ENCODE results near the gene XAB2.
A peak's percentile ranks its signal among the peaks of the same experiment; 100 is the strongest.

The XAB2 gene

GRCh38 chr19:7607874-7608560, 21.3 kb downstream of the XAB2 start:
- H3K9me3 ChIP-seq (ENCODE audit: low read length): no peaks in the 10 kb centered on the region
- H3K4me3 ChIP-seq (ENCODE audit: low read length): no peak overlapping the region

GRCh38 chr19:7607212-7607873, 22.0 kb downstream of the XAB2 start:
- Histone ChIP-seq H3K4me3 (ENCODE audit: low read length) (no peak overlapping the region), H2AFZ (ENCODE audit: low read depth, low read length) (no peak overlapping the region), H3K36me3 (ENCODE audit: insufficient read depth, low read length) (peaks cover 25% of the 10 kb centered on the region), H3K27me3 (ENCODE audit: insufficient read depth, low read length) (no peaks in the 10 kb centered on the region), H3K9me3 (ENCODE audit: low read length) (no peaks in the 10 kb centered on the region), H3K4me1 (ENCODE audit: insufficient read depth, low read length) (no peaks in the 10 kb centered on the region)

More at GRCh38 chr19:7607874-7608560, 21.3 kb downstream of the XAB2 start:
- no peaks in the 10 kb centered on the region for H3K27me3 ChIP-seq (ENCODE audit: insufficient read depth, low read length)
- H3K36me3 ChIP-seq (ENCODE audit: insufficient read depth, low read length): peaks cover 26% of the 10 kb centered on the region
- H2AFZ ChIP-seq (ENCODE audit: low read depth, low read length): no peak overlapping the region
- no peaks in the 10 kb centered on the region for H3K4me1 ChIP-seq (ENCODE audit: insufficient read depth, low read length)

GRCh38 chr19:7606289-7606688, 23.1 kb downstream of the XAB2 start:
- H2AFZ ChIP-seq (ENCODE audit: low read depth, low read length): no peak overlapping the region
- H3K27me3 ChIP-seq (ENCODE audit: insufficient read depth, low read length): no peaks in the 10 kb centered on the region
- H3K36me3 ChIP-seq (ENCODE audit: insufficient read depth, low read length): peaks cover 18% of the 10 kb centered on the region
- H3K4me1 ChIP-seq (ENCODE audit: insufficient read depth, low read length): no peaks in the 10 kb centered on the region
- no peak overlapping the region for H3K4me3 ChIP-seq (ENCODE audit: low read length)
- H3K9me3 ChIP-seq (ENCODE audit: low read length): no peaks in the 10 kb centered on the region

- peaks cover 12% of the 10 kb centered on the region for H3K36me3 ChIP-seq (ENCODE audit: insufficient read depth, low read length)
- H3K4me1 ChIP-seq (ENCODE audit: insufficient read depth, low read length): no peaks in the 10 kb centered on the region
- no peaks in the 10 kb centered on the region for H3K9me3 ChIP-seq (ENCODE audit: low read length)
- no peak overlapping the region for H3K4me3 ChIP-seq (ENCODE audit: low read length)
- no peaks in the 10 kb centered on the region for H3K27me3 ChIP-seq (ENCODE audit: insufficient read depth, low read length)
- H2AFZ ChIP-seq (ENCODE audit: low read depth, low read length): no peak overlapping the region
These were observed 23.7 kb downstream of the XAB2 start for GRCh38 chr19:7605490-7606222.

GRCh38 chr19:7603919-7604318, 25.4 kb downstream of the XAB2 start:
- H3K4me1 ChIP-seq (ENCODE audit: insufficient read depth, low read length): no peaks in the 10 kb centered on the region
- H2AFZ ChIP-seq (ENCODE audit: low read depth, low read length): no peak overlapping the region
- H3K27me3 ChIP-seq (ENCODE audit: insufficient read depth, low read length): no peaks in the 10 kb centered on the region
- H3K4me3 ChIP-seq (ENCODE audit: low read length): no peak overlapping the region
- peaks cover 6% of the 10 kb centered on the region for H3K36me3 ChIP-seq (ENCODE audit: insufficient read depth, low read length)
- no peaks in the 10 kb centered on the region for H3K9me3 ChIP-seq (ENCODE audit: low read length)

GRCh38 chr19:7602935-7603497, 26.3 kb downstream of the XAB2 start:
- Histone ChIP-seq H3K9me3 (ENCODE audit: low read length) (no peaks in the 10 kb centered on the region), H3K4me1 (ENCODE audit: insufficient read depth, low read length) (no peaks in the 10 kb centered on the region), H2AFZ (ENCODE audit: low read depth, low read length) (no peak overlapping the region), H3K27me3 (ENCODE audit: insufficient read depth, low read length) (no peaks in the 10 kb centered on the region), H3K36me3 (ENCODE audit: insufficient read depth, low read length) (peaks cover 2% of the 10 kb centered on the region), H3K4me3 (ENCODE audit: low read length) (no peak overlapping the region)

- Histone ChIP-seq H3K4me1 (ENCODE audit: insufficient read depth, low read length) (no peaks in the 10 kb centered on the region), H3K36me3 (ENCODE audit: insufficient read depth, low read length) (no peaks in the 10 kb centered on the region), H3K27me3 (ENCODE audit: insufficient read depth, low read length) (no peaks in the 10 kb centered on the region), H2AFZ (ENCODE audit: low read depth, low read length) (no peak overlapping the region), H3K9me3 (ENCODE audit: low read length) (no peaks in the 10 kb centered on the region), H3K4me3 (ENCODE audit: low read length) (no peak overlapping the region)
These were observed 27.0 kb downstream of the XAB2 start for GRCh38 chr19:7602240-7602934.

- Histone ChIP-seq H2AFZ (ENCODE audit: low read depth, low read length) (no peak overlapping the region), H3K36me3 (ENCODE audit: insufficient read depth, low read length) (no peaks in the 10 kb centered on the region), H3K4me3 (ENCODE audit: low read length) (no peak overlapping the region), H3K4me1 (ENCODE audit: insufficient read depth, low read length) (peaks cover 3% of the 10 kb centered on the region), H3K9me3 (ENCODE audit: low read length) (no peaks in the 10 kb centered on the region), H3K27me3 (ENCODE audit: insufficient read depth, low read length) (no peaks in the 10 kb centered on the region)
These were observed 28.6 kb downstream of the XAB2 start for GRCh38 chr19:7600721-7601120.

- Histone ChIP-seq H3K9me3 (ENCODE audit: low read length) (no peaks in the 10 kb centered on the region), H3K4me1 (ENCODE audit: insufficient read depth, low read length) (peaks cover 3% of the 10 kb centered on the region), H2AFZ (ENCODE audit: low read depth, low read length) (no peak overlapping the region), H3K27me3 (ENCODE audit: insufficient read depth, low read length) (no peaks in the 10 kb centered on the region), H3K4me3 (ENCODE audit: low read length) (no peak overlapping the region), H3K36me3 (ENCODE audit: insufficient read depth, low read length) (no peaks in the 10 kb centered on the region)
These were observed 31.2 kb downstream of the XAB2 start for GRCh38 chr19:7598180-7598579.

- H3K36me3 ChIP-seq (ENCODE audit: insufficient read depth, low read length): no peaks in the 10 kb centered on the region
- H3K9me3 ChIP-seq (ENCODE audit: low read length): no peaks in the 10 kb centered on the region
- H3K27me3 ChIP-seq (ENCODE audit: insufficient read depth, low read length): no peaks in the 10 kb centered on the region
- H3K4me3 ChIP-seq (ENCODE audit: low read length): no peak overlapping the region
- no peak overlapping the region for H2AFZ ChIP-seq (ENCODE audit: low read depth, low read length)
- peaks cover 3% of the 10 kb centered on the region for H3K4me1 ChIP-seq (ENCODE audit: insufficient read depth, low read length)
These were observed 31.7 kb downstream of the XAB2 start for GRCh38 chr19:7597689-7598088.

GRCh38 chr19:7596211-7596937, 33.0 kb downstream of the XAB2 start:
- Histone ChIP-seq H3K4me3 (ENCODE audit: low read length) (peak overlapping the region; percentile 56), H2AFZ (ENCODE audit: low read depth, low read length) (no peak overlapping the region), H3K36me3 (ENCODE audit: insufficient read depth, low read length) (no peaks in the 10 kb centered on the region), H3K27me3 (ENCODE audit: insufficient read depth, low read length) (peaks cover 3% of the 10 kb centered on the region), H3K9me3 (ENCODE audit: low read length) (no peaks in the 10 kb centered on the region), H3K4me1 (ENCODE audit: insufficient read depth, low read length) (peaks cover 3% of the 10 kb centered on the region)

GRCh38 chr19:7595466-7596133, 33.7 kb downstream of the XAB2 start, which contains the start of gene CAMSAP3:
Gene CAMSAP3 (plus strand): TSS chr19:7595863. CDS start chr19:7596003, 140 bp downstream.
- H3K4me3 ChIP-seq (ENCODE audit: low read length): peak within 1 kb of the TSS; percentile 56
- peaks cover 3% of the 10 kb centered on the region for H3K27me3 ChIP-seq (ENCODE audit: insufficient read depth, low read length)

More at GRCh38 chr19:7595466-7596133, 33.7 kb downstream of the XAB2 start, which contains the start of gene CAMSAP3:
- H3K4me1 ChIP-seq (ENCODE audit: insufficient read depth, low read length): peaks cover 3% of the 10 kb centered on the region
- peak within 1 kb of the TSS; percentile 84 for H2AFZ ChIP-seq (ENCODE audit: low read depth, low read length)
- no peaks in the 10 kb centered on the region for H3K9me3 ChIP-seq (ENCODE audit: low read length)
- no peaks in the 10 kb centered on the region for H3K36me3 ChIP-seq (ENCODE audit: insufficient read depth, low read length)

All from neuron (in vitro differentiated cells).